ENCODE results near the gene MSRB3. TPM values are rescaled to one million over a fixed set of nuclear protein-coding genes. Genes with fewer than 3 reads are reported as not detected.

MSRB3 gene
- total RNA-seq, 1 experiment from 2014 or later, result 1.1 TPM

- Histone ChIP-seq H2AK5ac (ENCODE audit: insufficient read length, low read length) (no peak overlapping the region), H3K56ac (ENCODE audit: insufficient read length, low read depth, low read length) (no peak overlapping the region), H3K4me2 (ENCODE audit: insufficient read depth, insufficient read length, low read length) (no peak overlapping the region), H3K14ac (ENCODE audit: insufficient read depth, low read length) (no peak overlapping the region), H3K9ac (ENCODE audit: extremely low read depth, insufficient read length, low read length) (no peak overlapping the region), H4K91ac (ENCODE audit: insufficient read length, low read depth, low read length) (no peak overlapping the region), H3K79me2 (ENCODE audit: insufficient read depth, low read length) (no peaks in the 10 kb centered on the region), H2BK15ac (ENCODE audit: low read depth, low read length) (no peak overlapping the region), H3K23me2 (ENCODE audit: insufficient read length, low read depth, low read length, poor library complexity, severe bottlenecking) (no peaks in the 10 kb centered on the region), H4K8ac (replicated peaks; ENCODE audit: insufficient read length, low read depth, low read length) (no peak overlapping the region), H2BK5ac (ENCODE audit: insufficient read length, low read length) (no peak overlapping the region), H4K20me1 (ENCODE audit: control insufficient read depth, insufficient read depth, insufficient read length) (no peaks in the 10 kb centered on the region), H3K18ac (ENCODE audit: insufficient read length, low read depth, low read length) (no peak overlapping the region), H3K4ac (ENCODE audit: low read depth, low read length) (no peak overlapping the region), H2BK120ac (ENCODE audit: low read depth, low read length, poor library complexity, severe bottlenecking) (no peak overlapping the region), H3K79me1 (ENCODE audit: insufficient read depth, low read depth, low read length, poor library complexity, severe bottlenecking) (no peaks in the 10 kb centered on the region), H3K27me3 (ENCODE audit: insufficient read depth, low read length) (no peaks in the 10 kb centered on the region), H3K27ac (ENCODE audit: insufficient read length, low read depth, low read length) (no peak overlapping the region), H3K23ac (ENCODE audit: insufficient read length, low read depth, low read length) (no peak overlapping the region), H3K4me1 (ENCODE audit: insufficient read depth, low read length) (no peaks in the 10 kb centered on the region), H3T11ph (ENCODE audit: low read length) (no peak overlapping the region), H2BK20ac (ENCODE audit: low read depth, low read length, poor library complexity, severe bottlenecking) (no peak overlapping the region), H4K5ac (ENCODE audit: insufficient read length, low read depth, low read length) (no peak overlapping the region), H2BK12ac (ENCODE audit: insufficient read length, low read depth, low read length) (no peak overlapping the region), H3K9me3 (ENCODE audit: control insufficient read depth, low read depth, low read length) (no peaks in the 10 kb centered on the region), H2AFZ (ENCODE audit: low read length) (no peak overlapping the region)
- WGBS (ENCODE audit: extremely low coverage, insufficient read length, low lambda C conversion rate), result no CpG with 5 or more reads among the region's 4 CpGs
- Mint-ChIP-seq H3K36me3 (ENCODE audit: insufficient read depth in 1 of 3, low read depth in 3 of 3) (peaks cover 0 to 9% (median 0%) of the 10 kb centered on the region in 3 experiments; a peak in 2 of 7 replicates), H3K27ac (no peak overlapping the region), H3K9me3 (peaks cover 0 to 8% of the 10 kb centered on the region in 2 experiments; a peak in 3 of 5 replicates), H3K4me1 (no peaks in the 10 kb centered on the region), H3K27me3 (ENCODE audit: low read depth) (no peaks in the 10 kb centered on the region), H3K4me3 (no peak overlapping the region)
- DNase-seq, result no peak
- no peak for TF ChIP-seq CTCF (conservative IDR thresholded peaks at IDR 0.05)
These were observed 130.0 kb downstream of the MSRB3 start for GRCh38 chr12:65408441-65408840.
